Lower lobe of right lung (tissue), 2 donors: ENCODE data around the gene TENT5C. TPM values are rescaled to one million over a fixed set of nuclear protein-coding genes. Genes with fewer than 3 reads are reported as not detected.

Experiments
- ATAC-seq, 2 donors: fragments of 200-7000 bp; cut with Tn5 transposase; one replicate each; pipeline ENCODE4 v1.9.1; 2020 to 2022; ENCODE audit warnings: mild to moderate bottlenecking in 2 of 2, moderate library complexity in 2 of 2
- DNase-seq: peaks from one replicate; pipeline ENCODE4 v3.0.0-alpha.2; 2020
- H3K27ac ChIP-seq: fragments of 200-600 bp; one replicate; pipeline ENCODE4 v1.8.0; 2022
- H3K27me3 ChIP-seq: fragments of 200-600 bp; one replicate; pipeline ENCODE4 v1.8.0; 2022; ENCODE audit warnings: low read depth
- H3K36me3 ChIP-seq: fragments of 200-600 bp; one replicate; pipeline ENCODE4 v1.8.0; 2022; ENCODE audit warnings: mild to moderate bottlenecking
- H3K4me1 ChIP-seq: fragments of 200-600 bp; one replicate; pipeline ENCODE4 v1.8.0; 2022
- H3K4me3 ChIP-seq: fragments of 200-600 bp; one replicate; pipeline ENCODE4 v1.8.0; 2022; ENCODE audit warnings: mild to moderate bottlenecking
- H3K9me3 ChIP-seq: fragments of 200-600 bp; one replicate; pipeline ENCODE4 v1.8.0; 2022
- CTCF ChIP-seq: fragments of 200-600 bp; IDR thresholded peaks from one replicate; pipeline ENCODE4 v1.8.0; 2022; ENCODE audit warnings: antibody characterized with exemption, mild to moderate bottlenecking
- intact Hi-C: fragments of 100-400 bp; cut with DNase I; formaldehyde crosslinking; loops from one replicate; pipeline ENCODE4 v1.11.0; 2022
- total RNA-seq: library from RNA; stranded (reverse); fragmentation: NEBNext Ultra II Directional; extraction: Animal tissue kit (Norgen Biotek cat#: 25700); gene quantifications from one replicate; pipeline ENCODE4 v1.2.1, GENCODE V29; 2021
- donor health status: DM: no; HTN: yes; CAD: no; lungs with severe emphysema.

Gene TENT5C
- total RNA-seq, 1 donor from 2014 or later, result 23.2 TPM

GRCh38 chr1:117621316-117621715 lies 15.5 kb downstream of the TENT5C start:
- Histone ChIP-seq H3K27me3 (no peaks in the 10 kb centered on the region), H3K4me3 (no peak overlapping the region), H3K4me1 (no peaks in the 10 kb centered on the region), H3K27ac (no peak overlapping the region), H3K36me3 (peaks cover 17% of the 10 kb centered on the region), H3K9me3 (no peaks in the 10 kb centered on the region)
- ATAC-seq, result no peak
- intact Hi-C loops, result no loop called here
- no peak for TF ChIP-seq CTCF
- DNase-seq, result no peak

- H3K27ac ChIP-seq, result no peak overlapping the region
- peaks cover 17% of the 10 kb centered on the region for H3K36me3 ChIP-seq
- no peaks in the 10 kb centered on the region for H3K4me1 ChIP-seq
- ATAC-seq, result no peak
- TF ChIP-seq CTCF, result no peak
- no peak for DNase-seq
- no peak overlapping the region for H3K4me3 ChIP-seq
- intact Hi-C loops, result no loop called here
- H3K9me3 ChIP-seq, result no peaks in the 10 kb centered on the region
- no peaks in the 10 kb centered on the region for H3K27me3 ChIP-seq
Measured at GRCh38 chr1:117622726-117623125, 16.9 kb downstream of the TENT5C start.

- DNase-seq, result no peak
- intact Hi-C loops, result no loop called here
- Histone ChIP-seq H3K27ac (no peak overlapping the region), H3K36me3 (peaks cover 17% of the 10 kb centered on the region), H3K4me1 (peaks cover 1% of the 10 kb centered on the region), H3K27me3 (no peaks in the 10 kb centered on the region), H3K4me3 (no peak overlapping the region), H3K9me3 (no peaks in the 10 kb centered on the region)
- TF ChIP-seq CTCF, result no peak
- no peak for ATAC-seq
Measured at GRCh38 chr1:117623141-117623540, 17.3 kb downstream of the TENT5C start.

- DNase-seq, result no peak
- intact Hi-C loops, result no loop called here
- Histone ChIP-seq H3K4me1 (peaks cover 7% of the 10 kb centered on the region), H3K27me3 (no peaks in the 10 kb centered on the region), H3K36me3 (peaks cover 17% of the 10 kb centered on the region), H3K9me3 (no peaks in the 10 kb centered on the region), H3K4me3 (no peak overlapping the region), H3K27ac (no peak overlapping the region)
- ATAC-seq, result no peak
- TF ChIP-seq CTCF, result no peak
Measured at GRCh38 chr1:117623698-117624097, 17.9 kb downstream of the TENT5C start.

GRCh38 chr1:117627546-117628130 lies 21.8 kb downstream of the TENT5C start:
- Histone ChIP-seq H3K4me3 (no peak overlapping the region), H3K27ac (no peak overlapping the region), H3K27me3 (no peaks in the 10 kb centered on the region), H3K36me3 (peaks cover 17% of the 10 kb centered on the region), H3K4me1 (peaks cover 23% of the 10 kb centered on the region), H3K9me3 (no peaks in the 10 kb centered on the region)
- ATAC-seq (peak in 1 of 2 donors; percentile 5), DNase-seq (peak; percentile 68)
- TF ChIP-seq CTCF, result no peak
- intact Hi-C loops, result no loop called here

- H3K27ac ChIP-seq, result no peak overlapping the region
- intact Hi-C loops, result no loop called here
- DNase-seq, result no peak
- no peaks in the 10 kb centered on the region for H3K27me3 ChIP-seq
- no peak for TF ChIP-seq CTCF
- no peak for ATAC-seq
- no peaks in the 10 kb centered on the region for H3K9me3 ChIP-seq
- no peak overlapping the region for H3K4me3 ChIP-seq
- H3K4me1 ChIP-seq, result peaks cover 28% of the 10 kb centered on the region
- peaks cover 10% of the 10 kb centered on the region for H3K36me3 ChIP-seq
Measured at GRCh38 chr1:117628343-117628742, 22.5 kb downstream of the TENT5C start.
